ENCODE data around the gene GCN1. TPM values are rescaled to one million over a fixed set of nuclear protein-coding genes. Genes with fewer than 3 reads are reported as not detected.

Gene GCN1
- total RNA-seq (2014; rRNA removed) (254 and 334 TPM in 2 replicates), Bru-seq, nascent RNA (percentile 92 among the genes with signal in this experiment), BruChase-seq, experiment 1, labeled RNA remaining after a 6-hour chase (percentile 96 among the genes with signal in this experiment), BruChase-seq, experiment 2, labeled RNA remaining after a 2-hour chase (percentile 95 among the genes with signal in this experiment)
- long read RNA-seq, full-length matches to known transcripts: 6 of 203 reads
- long read RNA-seq, partial matches to known transcripts: 179 of 203 reads
- long read RNA-seq, other reads (novel, unspliced or antisense): 18 of 203 reads

DNA sequence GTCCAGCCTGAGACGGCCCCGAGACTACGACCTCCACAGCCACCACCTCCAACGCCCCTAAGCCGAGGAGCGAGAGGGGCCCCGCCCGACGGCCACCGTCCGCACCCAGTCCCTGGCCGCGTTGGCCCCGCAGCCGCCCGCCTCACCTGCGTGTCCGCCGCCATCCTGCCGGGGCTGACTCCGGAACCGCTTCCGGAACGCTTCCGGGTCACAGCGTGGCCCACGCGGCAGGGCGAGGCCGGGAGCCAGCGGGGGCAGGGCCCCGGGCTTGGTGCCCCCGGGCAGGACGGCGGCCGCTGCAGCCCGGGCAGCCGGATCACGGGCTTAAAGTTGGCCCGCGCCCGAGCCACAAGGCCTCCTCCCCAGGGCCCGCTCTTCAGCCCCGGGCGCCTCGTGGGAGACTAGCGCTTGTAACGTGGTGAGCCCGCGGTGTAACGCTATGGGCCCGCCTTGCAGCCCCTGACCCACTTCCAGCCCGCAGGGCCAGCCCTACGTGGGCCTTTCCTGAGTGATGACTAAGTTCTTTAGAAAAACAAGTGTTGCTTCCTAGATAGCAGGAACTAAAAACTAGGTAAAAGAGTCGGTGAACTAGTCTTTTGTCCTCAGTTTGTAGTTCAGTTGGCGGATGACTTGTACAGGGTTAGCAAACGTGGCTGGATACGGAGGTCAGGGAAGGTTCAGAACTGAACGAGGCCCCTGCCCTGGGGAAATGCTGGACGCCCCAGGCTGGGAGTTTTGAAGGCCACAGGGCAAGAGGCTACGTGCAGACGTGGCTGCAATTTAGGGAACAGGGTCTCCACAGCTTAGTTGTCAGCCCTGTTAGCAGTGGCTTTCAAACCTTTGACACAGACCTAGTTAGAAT, at the start of gene GCN1:
Gene GCN1, minus strand, starts transcription at position 182 of the 862 bp plus-strand sequence. Its CDS starts 18 bp downstream, at position 164.
- peaks cover 64% of the 10 kb centered on the region for H3K4me1 ChIP-seq (ENCODE audit: insufficient read depth, low read length)
- DNase-seq (peak; percentile 98), ATAC-seq (peak; percentile 77)
- H3K9ac ChIP-seq (ENCODE audit: low read length): peak within 1 kb of the TSS; percentile 98
- H3F3A ChIP-seq (ENCODE audit: low read length, unreplicated experiment): peaks cover 41% of the 10 kb centered on the region
- H2AFZ ChIP-seq (ENCODE audit: low read length): peak within 1 kb of the TSS; percentile 46; the same call in 1 of the 2 replicates
- TSS peak; percentile 66 for BruUV-seq (replicated peaks)
- intact Hi-C loops (cut with micrococcal nuclease): no loop called here
- H3K36me3 ChIP-seq (ENCODE audit: low read depth, low read length): peaks cover 60% of the 10 kb centered on the region
- no peaks in the 10 kb centered on the region for H3K9me3 ChIP-seq (ENCODE audit: low read length)
- H4K20me1 ChIP-seq (ENCODE audit: low read length): peaks cover 63% of the 10 kb centered on the region
- H3K4me3 ChIP-seq (ENCODE audit: low read length): peak within 1 kb of the TSS; percentile 76
- H3K27ac ChIP-seq (ENCODE audit: low read length): peak within 1 kb of the TSS; percentile 98
- peak within 1 kb of the TSS; percentile 94 for H3K4me2 ChIP-seq (ENCODE audit: low read length)
- CTCF ChIA-PET: interaction anchor here (0.6 kb wide), 1 partner anchor 71 kb away, joined by 5 read pairs; no protein-coding TSS in a partner anchor
- peak; percentile 75 for TF ChIP-seq EZH2phosphoT487 (IDR thresholded peaks at IDR 0.05; ENCODE audit: borderline replicate concordance, low read length)
- TF ChIP-seq EZH2 (IDR thresholded peaks at IDR 0.05; ENCODE audit: low read length, unreplicated experiment): no peak
- H3K9me2 ChIP-seq (replicated peaks; ENCODE audit: low read length): no peaks in the 10 kb centered on the region
- peaks cover 85% of the 10 kb centered on the region for H3K79me2 ChIP-seq (ENCODE audit: low read length)
- no peaks in the 10 kb centered on the region for H3K27me3 ChIP-seq (ENCODE audit: low read length)
- POLR2A ChIA-PET (ENCODE audit: unreplicated experiment): no interaction called here

DNA sequence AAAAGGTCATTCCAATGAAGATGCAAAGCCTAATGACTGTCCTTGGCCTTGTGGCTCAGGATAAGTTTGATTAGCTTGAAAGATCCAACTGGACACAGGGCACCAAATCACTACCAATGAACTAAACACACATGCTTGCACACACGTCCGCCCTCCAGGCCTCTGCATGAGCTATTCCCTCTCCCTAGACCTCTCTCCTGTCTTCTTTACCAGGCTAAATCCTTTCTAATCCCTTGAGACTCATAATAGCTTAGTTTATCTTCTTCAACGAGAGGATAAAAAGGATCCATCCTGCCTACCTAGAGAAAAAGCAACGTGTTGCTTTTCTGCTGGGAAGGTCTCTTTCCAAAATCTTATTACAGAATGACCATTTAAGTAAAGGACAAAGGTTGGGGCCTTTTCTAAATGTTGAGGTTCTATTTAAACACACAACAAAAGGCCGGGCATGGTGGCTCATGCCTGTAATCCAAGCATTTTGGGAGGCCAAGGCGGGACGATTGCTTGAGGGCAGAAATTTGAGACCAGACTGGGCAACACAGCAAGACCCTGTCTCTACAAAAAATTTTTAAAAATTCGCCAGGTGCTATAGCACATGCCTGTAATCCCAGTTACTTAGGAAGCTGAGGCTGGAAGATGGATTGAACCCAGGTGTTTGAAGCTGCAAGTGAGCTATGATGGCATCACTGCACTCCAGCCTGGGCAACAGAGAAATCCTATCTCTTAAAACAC, 48.6 kb upstream of the GCN1 start:
- BruUV-seq (replicated peaks): no TSS peak
- no peaks in the 10 kb centered on the region for H3F3A ChIP-seq (ENCODE audit: low read length, unreplicated experiment)
- POLR2A ChIA-PET (ENCODE audit: unreplicated experiment): interaction anchor here (0.6 kb wide), 1 partner anchor 42 kb away, joined by 3 read pairs; no protein-coding TSS in a partner anchor
- ATAC-seq (no peak), DNase-seq (no peak)
- intact Hi-C loops (cut with micrococcal nuclease): no loop called here
- no peak overlapping the region for H3K4me2 ChIP-seq (ENCODE audit: low read length)
- peaks cover 64% of the 10 kb centered on the region for H4K20me1 ChIP-seq (ENCODE audit: low read length)
- no peaks in the 10 kb centered on the region for H3K27me3 ChIP-seq (ENCODE audit: low read length)
- H3K79me2 ChIP-seq (ENCODE audit: low read length): peaks cover 100% of the 10 kb centered on the region
- TF ChIP-seq CTCF (conservative IDR thresholded peaks at IDR 0.05; ENCODE audit: low read depth, low read length) (no peak), EZH2 (IDR thresholded peaks at IDR 0.05; ENCODE audit: low read length, unreplicated experiment) (no peak), EZH2phosphoT487 (IDR thresholded peaks at IDR 0.05; ENCODE audit: borderline replicate concordance, low read length) (no peak)
- CTCF ChIA-PET: interaction anchor here (0.9 kb wide), 1 partner anchor 15 kb away, joined by 3 read pairs; no protein-coding TSS in a partner anchor
- no peaks in the 10 kb centered on the region for H3K9me3 ChIP-seq (ENCODE audit: low read length)
- H2AFZ ChIP-seq (ENCODE audit: low read length): no peak overlapping the region
- H3K36me3 ChIP-seq (ENCODE audit: low read depth, low read length): peaks cover 37% of the 10 kb centered on the region
- H3K9me2 ChIP-seq (replicated peaks; ENCODE audit: low read length): no peaks in the 10 kb centered on the region
- H3K9ac ChIP-seq (ENCODE audit: low read length): no peak overlapping the region
- peaks cover 51% of the 10 kb centered on the region for H3K4me1 ChIP-seq (ENCODE audit: insufficient read depth, low read length)
- H3K4me3 ChIP-seq (ENCODE audit: low read length): no peak overlapping the region
- no peak overlapping the region for H3K27ac ChIP-seq (ENCODE audit: low read length)

All from PC-3 (cell line).